HAP-1 (cell line): Measurements from ENCODE around the gene PRKG2.
A peak's percentile ranks its signal among the peaks of the same experiment; 100 is the strongest.

Experiments used
- DNase-seq, 2 experiments: peaks; one replicate each; pipeline ENCODE4 v3.0.0-alpha.2; 2016 to 2020; ENCODE audit warnings: low spot score in 2 of 2
- H3K27me3 ChIP-seq: fragments of 250-450 bp; sonication (Bioruptor Pico); 2 replicates; pipeline ENCODE4 v1.5.1; 2020; ENCODE audit warnings: low read depth, mild to moderate bottlenecking, moderate library complexity
- H3K36me3 ChIP-seq: fragments of 250-450 bp; sonication (Bioruptor Pico); replicated peaks from 2 replicates; pipeline ENCODE4 v1.5.1; 2020; ENCODE audit warnings: mild to moderate bottlenecking
- H3K4me1 ChIP-seq: fragments of 250-450 bp; sonication (Bioruptor Pico); 2 replicates; pipeline ENCODE4 v1.5.1; 2020; ENCODE audit warnings: mild to moderate bottlenecking
- H3K4me3 ChIP-seq: fragments of 250-450 bp; sonication (Bioruptor Pico); 2 replicates; pipeline ENCODE4 v1.5.1; 2020; ENCODE audit warnings: mild to moderate bottlenecking, moderate library complexity
- H3K9me3 ChIP-seq: fragments of 250-450 bp; sonication (Bioruptor Pico); 2 replicates; pipeline ENCODE4 v1.5.1; 2020; ENCODE audit warnings: mild to moderate bottlenecking, moderate library complexity
- in situ Hi-C: fragments of 300-500 bp; cut with MboI; formaldehyde crosslinking; loops from 3 replicates; pipeline ENCODE4 v1.14.3; 2020; ENCODE audit warnings: low sequenced_read_pairs, inconsistent platforms, mixed read lengths

The PRKG2 gene

DNA sequence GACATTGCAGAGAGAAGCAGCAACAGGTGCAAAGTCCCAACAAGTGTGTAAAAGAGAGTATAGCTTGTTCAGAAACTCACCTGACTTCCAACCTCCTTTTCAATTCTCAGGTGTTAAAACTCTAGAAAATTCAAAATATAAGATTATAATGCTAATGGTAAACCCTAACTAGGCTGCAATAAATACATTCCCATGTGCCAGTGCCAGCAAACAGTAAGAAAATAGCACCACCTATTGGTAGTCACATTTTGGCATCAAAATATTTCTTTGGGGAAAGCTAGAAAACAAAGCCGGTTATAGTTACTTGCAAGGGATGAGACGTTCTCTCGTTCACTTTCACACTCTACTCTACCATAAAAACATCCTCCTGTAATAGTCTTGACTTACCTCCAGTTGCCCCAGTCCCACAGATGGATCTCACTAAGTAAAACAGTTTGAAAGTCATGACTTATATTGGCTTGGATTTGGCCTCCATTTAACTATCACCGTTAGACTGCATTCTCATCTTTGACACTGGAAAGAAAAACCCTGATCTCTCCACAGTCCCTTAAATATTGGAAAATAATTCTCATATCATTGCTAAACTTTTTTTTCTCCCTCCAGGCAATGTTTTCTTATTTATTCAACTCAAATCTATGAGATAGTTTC is 174.9 kb downstream of the PRKG2 start:
- DNase-seq: peak in 1 of 2 experiments; percentile 35
- no peak overlapping the region for H3K4me3 ChIP-seq
- H3K9me3 ChIP-seq: no peaks in the 10 kb centered on the region
- no peaks in the 10 kb centered on the region for H3K36me3 ChIP-seq
- H3K27me3 ChIP-seq: peaks cover 6% of the 10 kb centered on the region; the same call in 1 of the 2 replicates
- no peaks in the 10 kb centered on the region for H3K4me1 ChIP-seq
- in situ Hi-C loops: loop anchor here (25.0 kb wide), 1 partner anchor 828 kb away; no protein-coding TSS in a partner anchor

DNA sequence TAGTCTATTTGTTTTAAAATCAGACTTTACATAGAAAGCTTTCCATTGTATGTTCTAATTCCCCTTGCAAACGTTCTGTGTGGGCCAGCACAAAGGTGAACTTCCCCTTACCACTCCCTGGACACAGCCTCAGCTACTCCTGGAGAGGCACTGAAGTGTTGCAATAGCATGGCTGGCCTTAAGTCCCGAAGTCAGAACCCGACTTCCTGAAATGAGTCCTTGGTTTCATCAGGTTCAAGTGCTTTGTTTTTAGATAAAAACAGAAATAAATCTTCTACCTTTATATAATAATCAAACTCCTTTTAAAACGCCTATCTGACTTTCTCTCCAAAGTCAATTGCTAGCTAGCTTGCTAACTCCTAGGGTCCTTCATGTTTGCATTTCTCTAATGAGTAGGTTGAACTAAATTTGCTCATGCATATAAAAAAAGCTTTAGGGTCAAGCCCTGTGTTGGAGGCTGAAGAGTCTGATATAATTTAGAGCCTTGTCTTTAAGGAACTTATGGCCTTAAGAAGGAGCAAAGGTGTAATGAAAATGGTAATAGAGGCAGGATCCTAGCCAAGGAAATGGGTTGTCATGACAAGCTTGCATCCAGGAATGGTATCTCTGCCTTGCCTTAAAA is 175.6 kb downstream of the PRKG2 start:
- H3K36me3 ChIP-seq: no peaks in the 10 kb centered on the region
- peaks cover 6% of the 10 kb centered on the region; the same call in 1 of the 2 replicates for H3K27me3 ChIP-seq
- H3K4me1 ChIP-seq: no peaks in the 10 kb centered on the region
- H3K9me3 ChIP-seq: no peaks in the 10 kb centered on the region
- H3K4me3 ChIP-seq: no peak overlapping the region
- no peak for DNase-seq
- in situ Hi-C loops: loop anchor here (5.0 to 25.0 kb wide), 2 partner anchors 672 to 827 kb away; no protein-coding TSS in a partner anchor

DNA sequence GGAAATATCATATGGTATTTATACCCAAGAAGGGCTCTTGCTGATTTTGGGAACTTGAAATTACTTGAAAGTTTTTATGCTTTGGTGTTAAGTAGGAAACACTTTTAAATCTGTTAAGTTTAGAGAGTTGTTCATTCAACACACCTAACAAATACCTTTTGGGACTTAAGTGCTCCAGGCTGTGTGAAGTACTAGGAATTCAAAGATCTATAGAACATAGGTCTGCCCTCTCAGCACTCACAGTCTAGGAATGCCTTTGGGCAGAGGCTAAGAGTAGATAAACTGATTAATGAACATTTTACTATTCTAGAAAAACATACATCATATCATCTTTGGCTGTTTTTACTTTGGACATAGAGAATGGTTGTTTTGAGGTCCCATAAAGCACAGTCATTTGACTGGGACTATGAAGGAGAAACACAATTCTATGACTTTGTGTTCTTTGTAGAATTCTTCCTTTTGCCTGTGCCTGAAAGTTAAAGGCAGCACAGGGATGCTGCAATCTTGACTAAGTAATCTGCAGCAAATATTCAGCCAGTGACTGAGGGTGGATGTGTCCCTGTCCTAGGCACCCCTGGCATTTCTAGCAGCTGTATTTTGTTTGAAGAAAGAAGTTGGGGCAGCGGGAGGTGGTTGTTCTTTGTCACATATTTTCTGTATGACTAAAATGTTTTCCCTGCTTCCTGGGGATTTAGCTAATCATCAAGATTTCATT is 176.2 kb downstream of the PRKG2 start:
- DNase-seq: no peak
- Histone ChIP-seq H3K36me3 (no peaks in the 10 kb centered on the region), H3K4me1 (no peaks in the 10 kb centered on the region), H3K27me3 (peaks cover 6% of the 10 kb centered on the region; the same call in 1 of the 2 replicates), H3K4me3 (no peak overlapping the region), H3K9me3 (no peaks in the 10 kb centered on the region)
- in situ Hi-C loops: loop anchor here (5.0 to 25.0 kb wide), 2 partner anchors 671 to 826 kb away; no protein-coding TSS in a partner anchor
